HG03378 (cell line): ENCODE results near the gene GNB1.

ENCODE experiments used
- ATAC-seq: cut with Tn5 transposase; IDR thresholded peaks from one replicate; pipeline ENCODE4 v1.9.1; 2021; ENCODE audit warnings: mild to moderate bottlenecking, moderate library complexity; ENCODE audit not compliant: unreplicated experiment

Gene GNB1

GRCh38 chr1:1922956-1923833 lies 32.3 kb upstream of the GNB1 start:
- no peak for ATAC-seq

- ATAC-seq = no peak
These were observed 31.7 kb upstream of the GNB1 start for GRCh38 chr1:1922702-1922955.

- ATAC-seq = no peak
These were observed 31.2 kb upstream of the GNB1 start for GRCh38 chr1:1921901-1922701.

GRCh38 chr1:1921459-1921862 lies 30.6 kb upstream of the GNB1 start:
- no peak for ATAC-seq

- no peak for ATAC-seq
These were observed 29.9 kb upstream of the GNB1 start for GRCh38 chr1:1920608-1921458.

- ATAC-seq = no peak
These were observed 29.2 kb upstream of the GNB1 start for GRCh38 chr1:1920057-1920607.

- peak; percentile 63 for ATAC-seq
These were observed 28.6 kb upstream of the GNB1 start for GRCh38 chr1:1919304-1920056.

- ATAC-seq = peak; percentile 17
These were observed 28.0 kb upstream of the GNB1 start, which contains the start of gene TMEM52 for GRCh38 chr1:1918901-1919303. TMEM52 (minus strand) TSS chr1:1919279; CDS start chr1:1919265, 14 bp downstream.

GRCh38 chr1:1917995-1918900 lies 27.4 kb upstream of the GNB1 start:
- ATAC-seq = no peak

GRCh38 chr1:1917304-1917976 lies 26.6 kb upstream of the GNB1 start:
- no peak for ATAC-seq

GRCh38 chr1:1916851-1917251 lies 26.0 kb upstream of the GNB1 start:
- ATAC-seq = no peak

- ATAC-seq = no peak
These were observed 25.3 kb upstream of the GNB1 start for GRCh38 chr1:1915911-1916840.

GRCh38 chr1:1914971-1915692 lies 24.2 kb upstream of the GNB1 start, which contains the start of gene CALML6:
CALML6 (plus strand) TSS chr1:1915260; CDS start chr1:1915281, 21 bp downstream.
- ATAC-seq = no peak

GRCh38 chr1:1914101-1914970 lies 23.4 kb upstream of the GNB1 start:
- ATAC-seq = no peak

- ATAC-seq = no peak
These were observed 20.6 kb upstream of the GNB1 start for GRCh38 chr1:1911350-1912041.
